GM12878 (cell line): ENCODE results near the gene KRT6C. TPM values are rescaled to one million over a fixed set of nuclear protein-coding genes. Genes with fewer than 3 reads are reported as not detected.

Experiments
- ATAC-seq: fragments of 200-7000 bp; cut with Tn5 transposase; 3 replicates; pipeline ENCODE4 v1.9.1; 2020; ENCODE audit warnings: mild to moderate bottlenecking, moderate library complexity
- BruUV-seq: library from RNA; stranded (reverse); fragments of 400-500 nt; replicated peaks from 2 replicates; lab custom pipeline; 2021; lab: Mats Ljungman, UMichigan
- CTCF ChIA-PET: fragments of 300-600 bp; sonication (Branson Sonifier 250); formaldehyde crosslinking; extraction: SDS; loops from one replicate; lab custom pipeline; 2021; ENCODE audit warnings: inconsistent platforms; lab: Yijun Ruan, JAX
- POLR2A ChIA-PET: fragments of 350-600 bp; formaldehyde crosslinking; extraction: SDS; loops from one replicate; lab custom pipeline; 2021; ENCODE audit warnings: inconsistent platforms; lab: Charles Lee
- RAD21 ChIA-PET: fragments of 300-600 bp; sonication (Branson Sonifier 250); formaldehyde crosslinking; loops from one replicate; lab custom pipeline; 2023; ENCODE audit warnings: antibody characterized with exemption; ENCODE audit not compliant: unreplicated experiment; lab: Charles Lee
- SMC1A ChIA-PET: fragments of 300-600 bp; sonication (Branson Sonifier 250); formaldehyde crosslinking; loops from one replicate; lab custom pipeline; 2023; ENCODE audit not compliant: unreplicated experiment, uncharacterized antibody; lab: Charles Lee
- DNase-seq: peaks from one replicate; pipeline ENCODE4 v3.0.0-alpha.2; 2011; ENCODE audit warnings: low read depth, low spot score
- FAIRE-seq: peaks from 3 replicates; lab custom pipeline; 2011; peaks lifted over from hg19 to GRCh38; lab: Jason Lieb, UNC
- H2AFZ ChIP-seq: 2 replicates; pipeline ENCODE4 v1.6.0; 2011; ENCODE audit warnings: low read depth, low read length, control low read depth; ENCODE audit not compliant: control insufficient read depth
- H3K27ac ChIP-seq: 2 replicates; pipeline ENCODE4 v1.5.1; 2011; ENCODE audit warnings: control low read depth; ENCODE audit not compliant: control insufficient read depth, insufficient read depth
- H3K27me3 ChIP-seq, 2 experiments: replicated peaks in 1 of 2; 2 replicates each; pipeline versions ENCODE4 v1.6.0 to v1.6.1; 2011; ENCODE audit warnings: low read length in 1 of 2; ENCODE audit not compliant: control insufficient read depth in 2 of 2, insufficient read depth in 2 of 2
- H3K36me3 ChIP-seq, 2 experiments: 2 replicates each; pipeline ENCODE4 v1.5.1; 2011; ENCODE audit warnings: low read length in 1 of 2; ENCODE audit not compliant: control insufficient read depth in 2 of 2, insufficient read depth in 2 of 2
- H3K4me1 ChIP-seq: 2 replicates; pipeline ENCODE4 v1.6.1; 2011; ENCODE audit warnings: mild to moderate bottlenecking, low read length, moderate library complexity, mixed read lengths; ENCODE audit not compliant: control insufficient read depth, insufficient read depth
- H3K4me2 ChIP-seq: 2 replicates; pipeline ENCODE4 v1.6.0; 2011; ENCODE audit warnings: control low read depth; ENCODE audit not compliant: control insufficient read depth, insufficient read depth
- H3K4me3 ChIP-seq: fragments of 200-600 bp; sonication (generic); 2 replicates; pipeline ENCODE4 v1.5.1; 2016
- H3K79me2 ChIP-seq: 2 replicates; pipeline ENCODE4 v1.6.0; 2011; ENCODE audit warnings: low read length; ENCODE audit not compliant: control insufficient read depth, insufficient read depth
- H3K9ac ChIP-seq: 2 replicates; pipeline ENCODE4 v1.8.0; 2011; ENCODE audit warnings: low read length, control low read depth, mixed read lengths; ENCODE audit not compliant: control insufficient read depth, insufficient read depth
- H3K9me3 ChIP-seq: replicated peaks from 3 replicates; pipeline ENCODE4 v1.5.1; 2011; ENCODE audit warnings: mild to moderate bottlenecking, low read length; ENCODE audit not compliant: control insufficient read depth, insufficient read depth
- H4K20me1 ChIP-seq: 2 replicates; pipeline ENCODE4 v1.6.0; 2011; ENCODE audit not compliant: control insufficient read depth, insufficient read depth
- BCL11A ChIP-seq: IDR thresholded peaks from 2 replicates; pipeline ENCODE4 v1.6.1; 2011; ENCODE audit warnings: low read depth, low read length
- CUX1 ChIP-seq: IDR thresholded peaks from 2 replicates; pipeline ENCODE4 v1.6.1; 2012; ENCODE audit warnings: improper control_type of control experiment, low read depth, low read length; ENCODE audit not compliant: insufficient replicate concordance
- HSF1 ChIP-seq: fragments of 150-350 bp; IDR thresholded peaks from 2 replicates; pipeline ENCODE4 v1.6.1; 2014; ENCODE audit warnings: mild to moderate bottlenecking, low read depth, low read length
- MLLT1 ChIP-seq: fragments of 450-650 bp; IDR thresholded peaks from 2 replicates; pipeline ENCODE4 v1.6.1; 2016; ENCODE audit warnings: mild to moderate bottlenecking
- MYB ChIP-seq: fragments of 150-350 bp; IDR thresholded peaks from 2 replicates; pipeline ENCODE4 v1.6.1; 2014; ENCODE audit warnings: mild to moderate bottlenecking, low read depth, low read length, borderline replicate concordance
- MYC ChIP-seq: IDR thresholded peaks from 2 replicates; pipeline ENCODE4 v1.6.1; 2011; ENCODE audit warnings: mild to moderate bottlenecking, low read length, moderate library complexity, inconsistent platforms; ENCODE audit not compliant: insufficient read depth, insufficient replicate concordance, insufficient read length, severe bottlenecking
- NBN ChIP-seq: fragments of 450-650 bp; IDR thresholded peaks from 2 replicates; pipeline ENCODE4 v1.6.1; 2016
- NFIC ChIP-seq: IDR thresholded peaks from 2 replicates; pipeline ENCODE4 v1.6.1; 2012; ENCODE audit warnings: low read depth, mild to moderate bottlenecking, inconsistent platforms, low read length, moderate library complexity
- POLR2AphosphoS2 ChIP-seq: IDR thresholded peaks from 2 replicates; pipeline ENCODE4 v1.6.1; 2011; ENCODE audit warnings: low read depth, mild to moderate bottlenecking, low read length, improper control_type of control experiment, moderate library complexity
- ZNF622 ChIP-seq: fragments of 450-650 bp; IDR thresholded peaks from 2 replicates; pipeline ENCODE4 v1.6.1; 2017; ENCODE audit warnings: mild to moderate bottlenecking, inconsistent platforms
- WGBS: methylation state at CpG from one replicate; pipeline ENCODE4 v1.1.6; 2016; ENCODE audit warnings: low lambda C conversion rate; ENCODE audit not compliant: insufficient replicate concordance, insufficient coverage; ENCODE audit errors: missing lambda C conversion rate; 5-methylcytosine and 5-hydroxymethylcytosine counted together
- in situ Hi-C: fragments of 300-500 bp; cut with MboI; formaldehyde crosslinking; loops from 9 replicates; pipeline ENCODE4 v1.14.3; 2018; ENCODE audit warnings: mixed read lengths
- intact Hi-C: fragments of 100-400 bp; cut with micrococcal nuclease; formaldehyde crosslinking; loops from one replicate; pipeline ENCODE4 v1.14.2; 2022; ENCODE audit not compliant: unreplicated experiment
- polyA plus RNA-seq, 11 experiments: library from polyadenylated mRNA; depleted of rRNA in 4 of 11; unstranded in 6 of 11; stranded (reverse) in 5 of 11; fragments of >200 nt; fragmentation: Nextera tagmentation in 4 of 11; fragmentation: Illumina TruSeq in 1 of 11; extraction: Ambion mirVana in 4 of 11; extraction: Trizol in 1 of 11; gene quantifications; 1 replicate in 1 of 11; 2 replicates in 10 of 11; pipeline versions ENCODE4 v1.2.1 to v1.2.3, GENCODE V29; 2011 to 2016; ENCODE audit warnings: inconsistent platforms in 2 of 11, missing spikeins in 2 of 11, low read depth in 1 of 11
- total RNA-seq, 4 experiments: library from RNA; depleted of rRNA in 3 of 4; stranded (reverse); fragments of >200 nt in 3 of 4; fragmentation: Illumina TruSeq in 1 of 4; extraction: Trizol in 1 of 4; gene quantifications; 2 replicates each; pipeline versions ENCODE4 v1.2.1 to v1.2.3, GENCODE V29; 2013 to 2021

KRT6C gene
- total and polyA plus RNA-seq, 10 of the 15 experiments (the other 5 are each of a cell fraction or from before 2014, with no cell fraction given): not detected

- DNase-seq: no peak
- ChIA-PET POLR2A (no interaction called here), CTCF (no interaction called here), RAD21 (no interaction called here)
- H3K4me2 ChIP-seq: no peak overlapping the region
- no peak for ATAC-seq
- intact Hi-C loops: no loop called here
- no peak overlapping the region for H2AFZ ChIP-seq
- no peaks in the 10 kb centered on the region for H3K36me3 ChIP-seq
- H3K4me1 ChIP-seq: no peaks in the 10 kb centered on the region
- H4K20me1 ChIP-seq: no peaks in the 10 kb centered on the region
- no peak for TF ChIP-seq BCL11A
- no peak for TF ChIP-seq HSF1
- no peak for TF ChIP-seq NFIC
- no peak for TF ChIP-seq MYC
- TF ChIP-seq POLR2AphosphoS2: no peak
- TF ChIP-seq CUX1: no peak
- no peak for TF ChIP-seq MYB
- no peak for TF ChIP-seq NBN
- TF ChIP-seq ZNF622: no peak
- no peak for TF ChIP-seq MLLT1
- TF ChIP-seq, all 136 proteins: peak for 0
- SMC1A ChIA-PET: no interaction called here
- no TSS peak for BruUV-seq
- Histone ChIP-seq H3K79me2 (no peaks in the 10 kb centered on the region), H3K4me3 (no peak overlapping the region), H3K27me3 (peaks cover 0 to 3% of the 10 kb centered on the region in 2 experiments; a peak in 3 of 4 replicates), H3K9ac (no peak overlapping the region), H3K27ac (no peak overlapping the region), H3K9me3 (no peaks in the 10 kb centered on the region)
- in situ Hi-C loops: no loop called here
- WGBS: 7% methylated on average over 5 of the region's 5 CpGs
- FAIRE-seq: no peak
Observed at GRCh38 chr12:52517888-52518287, 44.3 kb upstream of the KRT6C start.
